HG03342 (cell line): ENCODE data around the gene MAG.

Experiments
- ATAC-seq: cut with Tn5 transposase; IDR thresholded peaks from one replicate; pipeline ENCODE4 v1.9.1; 2021; ENCODE audit warnings: mild to moderate bottlenecking, moderate library complexity; ENCODE audit not compliant: unreplicated experiment

The MAG gene

GRCh38 chr19:35296644-35297514, 4.9 kb downstream of the MAG start:
- ATAC-seq = no peak

GRCh38 chr19:35297515-35297848, 5.5 kb downstream of the MAG start:
- ATAC-seq = no peak

- no peak for ATAC-seq
These were observed 6.0 kb downstream of the MAG start for GRCh38 chr19:35297922-35298321.

- no peak for ATAC-seq
These were observed 6.6 kb downstream of the MAG start for GRCh38 chr19:35298561-35298972.

- no peak for ATAC-seq
These were observed 7.8 kb downstream of the MAG start for GRCh38 chr19:35299523-35300338.

- ATAC-seq = no peak
These were observed 8.3 kb downstream of the MAG start for GRCh38 chr19:35300339-35300649.

GRCh38 chr19:35301961-35302360, 10.0 kb downstream of the MAG start:
- no peak for ATAC-seq

- no peak for ATAC-seq
These were observed 10.5 kb downstream of the MAG start for GRCh38 chr19:35302446-35302845.

GRCh38 chr19:35303357-35303915, 11.5 kb downstream of the MAG start:
- ATAC-seq = no peak

- no peak for ATAC-seq
These were observed 12.1 kb downstream of the MAG start for GRCh38 chr19:35304036-35304435.

GRCh38 chr19:35305181-35305580, 13.2 kb downstream of the MAG start:
- ATAC-seq = no peak

- no peak for ATAC-seq
These were observed 14.7 kb downstream of the MAG start for GRCh38 chr19:35306473-35307246.

- no peak for ATAC-seq
These were observed 16.0 kb downstream of the MAG start for GRCh38 chr19:35307931-35308330.

GRCh38 chr19:35308910-35309309, 16.9 kb downstream of the MAG start:
- no peak for ATAC-seq

GRCh38 chr19:35309481-35310279, 17.7 kb downstream of the MAG start:
- ATAC-seq = no peak

- no peak for ATAC-seq
These were observed 18.4 kb downstream of the MAG start for GRCh38 chr19:35310331-35310730.

- ATAC-seq = no peak
These were observed 19.0 kb downstream of the MAG start for GRCh38 chr19:35310811-35311465.

- ATAC-seq = no peak
These were observed 20.1 kb downstream of the MAG start for GRCh38 chr19:35311901-35312665.

GRCh38 chr19:35313587-35313986, 21.6 kb downstream of the MAG start:
- ATAC-seq = no peak
